ENCODE results near the gene ZBTB16. TPM values are rescaled to one million over a fixed set of nuclear protein-coding genes. Genes with fewer than 3 reads are reported as not detected.

Gene ZBTB16
- total and polyA plus RNA-seq, 2 experiments from 2014 or later, result 0.29 to 1.4 TPM

DNA sequence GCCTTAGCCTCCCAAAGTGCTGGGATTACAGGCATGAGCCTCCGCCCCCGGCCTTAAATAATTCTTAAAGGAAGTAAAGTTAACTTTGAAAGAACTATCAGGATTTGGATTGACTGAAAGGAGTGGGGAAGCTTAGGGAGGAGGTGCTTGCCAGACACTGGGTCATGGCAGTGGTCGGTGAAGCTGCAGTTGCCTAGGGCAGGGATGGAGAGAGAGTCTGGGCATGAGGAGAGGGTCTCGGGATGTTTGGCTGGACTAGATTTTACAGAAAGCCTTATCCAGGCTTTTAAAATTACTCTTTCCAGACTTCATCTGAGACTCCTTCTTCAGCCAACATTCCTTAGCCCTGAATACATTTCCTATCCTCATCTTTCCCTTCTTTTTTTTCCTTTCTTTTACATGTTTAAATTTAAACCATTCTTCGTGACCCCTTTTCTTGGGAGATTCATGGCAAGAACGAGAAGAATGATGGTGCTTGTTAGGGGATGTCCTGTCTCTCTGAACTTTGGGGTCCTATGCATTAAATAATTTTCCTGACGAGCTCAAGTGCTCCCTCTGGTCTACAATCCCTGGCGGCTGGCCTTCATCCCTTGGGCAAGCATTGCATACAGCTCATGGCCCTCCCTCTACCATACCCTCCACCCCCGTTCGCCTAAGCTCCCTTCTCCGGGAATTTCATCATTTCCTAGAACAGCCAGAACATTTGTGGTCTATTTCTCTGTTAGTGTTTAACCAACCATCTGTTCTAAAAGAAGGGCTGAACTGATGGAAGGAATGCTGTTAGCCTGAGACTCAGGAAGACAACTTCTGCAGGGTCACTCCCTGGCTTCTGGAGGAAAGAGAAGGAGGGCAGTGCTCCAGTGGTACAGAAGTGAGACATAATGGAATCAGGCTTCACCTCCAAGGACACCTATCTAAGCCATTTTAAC lies 236.4 kb downstream of the ZBTB16 start, which contains the start of gene NNMT (continued):
- TF ChIP-seq EZH2 (IDR thresholded peaks at IDR 0.05; ENCODE audit: low read depth, unreplicated experiment), result no peak
- no peak for TF ChIP-seq POLR2AphosphoS5 (IDR thresholded peaks at IDR 0.05; ENCODE audit: low read depth)
- TF ChIP-seq CREB1 (CRISPR knock-in tag; IDR thresholded peaks at IDR 0.05; ENCODE audit: low read depth), result no peak
- TF ChIP-seq, protein P1, sequence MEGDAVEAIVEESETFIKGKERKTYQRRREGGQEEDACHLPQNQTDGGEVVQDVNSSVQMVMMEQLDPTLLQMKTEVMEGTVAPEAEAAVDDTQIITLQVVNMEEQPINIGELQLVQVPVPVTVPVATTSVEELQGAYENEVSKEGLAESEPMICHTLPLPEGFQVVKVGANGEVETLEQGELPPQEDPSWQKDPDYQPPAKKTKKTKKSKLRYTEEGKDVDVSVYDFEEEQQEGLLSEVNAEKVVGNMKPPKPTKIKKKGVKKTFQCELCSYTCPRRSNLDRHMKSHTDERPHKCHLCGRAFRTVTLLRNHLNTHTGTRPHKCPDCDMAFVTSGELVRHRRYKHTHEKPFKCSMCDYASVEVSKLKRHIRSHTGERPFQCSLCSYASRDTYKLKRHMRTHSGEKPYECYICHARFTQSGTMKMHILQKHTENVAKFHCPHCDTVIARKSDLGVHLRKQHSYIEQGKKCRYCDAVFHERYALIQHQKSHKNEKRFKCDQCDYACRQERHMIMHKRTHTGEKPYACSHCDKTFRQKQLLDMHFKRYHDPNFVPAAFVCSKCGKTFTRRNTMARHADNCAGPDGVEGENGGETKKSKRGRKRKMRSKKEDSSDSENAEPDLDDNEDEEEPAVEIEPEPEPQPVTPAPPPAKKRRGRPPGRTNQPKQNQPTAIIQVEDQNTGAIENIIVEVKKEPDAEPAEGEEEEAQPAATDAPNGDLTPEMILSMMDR (conservative IDR thresholded peaks at IDR 0.05; ENCODE audit: low read depth in 2 of 2), result no peak
- TF ChIP-seq, protein P2, sequence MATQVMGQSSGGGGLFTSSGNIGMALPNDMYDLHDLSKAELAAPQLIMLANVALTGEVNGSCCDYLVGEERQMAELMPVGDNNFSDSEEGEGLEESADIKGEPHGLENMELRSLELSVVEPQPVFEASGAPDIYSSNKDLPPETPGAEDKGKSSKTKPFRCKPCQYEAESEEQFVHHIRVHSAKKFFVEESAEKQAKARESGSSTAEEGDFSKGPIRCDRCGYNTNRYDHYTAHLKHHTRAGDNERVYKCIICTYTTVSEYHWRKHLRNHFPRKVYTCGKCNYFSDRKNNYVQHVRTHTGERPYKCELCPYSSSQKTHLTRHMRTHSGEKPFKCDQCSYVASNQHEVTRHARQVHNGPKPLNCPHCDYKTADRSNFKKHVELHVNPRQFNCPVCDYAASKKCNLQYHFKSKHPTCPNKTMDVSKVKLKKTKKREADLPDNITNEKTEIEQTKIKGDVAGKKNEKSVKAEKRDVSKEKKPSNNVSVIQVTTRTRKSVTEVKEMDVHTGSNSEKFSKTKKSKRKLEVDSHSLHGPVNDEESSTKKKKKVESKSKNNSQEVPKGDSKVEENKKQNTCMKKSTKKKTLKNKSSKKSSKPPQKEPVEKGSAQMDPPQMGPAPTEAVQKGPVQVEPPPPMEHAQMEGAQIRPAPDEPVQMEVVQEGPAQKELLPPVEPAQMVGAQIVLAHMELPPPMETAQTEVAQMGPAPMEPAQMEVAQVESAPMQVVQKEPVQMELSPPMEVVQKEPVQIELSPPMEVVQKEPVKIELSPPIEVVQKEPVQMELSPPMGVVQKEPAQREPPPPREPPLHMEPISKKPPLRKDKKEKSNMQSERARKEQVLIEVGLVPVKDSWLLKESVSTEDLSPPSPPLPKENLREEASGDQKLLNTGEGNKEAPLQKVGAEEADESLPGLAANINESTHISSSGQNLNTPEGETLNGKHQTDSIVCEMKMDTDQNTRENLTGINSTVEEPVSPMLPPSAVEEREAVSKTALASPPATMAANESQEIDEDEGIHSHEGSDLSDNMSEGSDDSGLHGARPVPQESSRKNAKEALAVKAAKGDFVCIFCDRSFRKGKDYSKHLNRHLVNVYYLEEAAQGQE (IDR thresholded peaks at IDR 0.05; ENCODE audit: unreplicated experiment), result no peak
- no peak for TF ChIP-seq EZH2phosphoT487 (IDR thresholded peaks at IDR 0.05; ENCODE audit: unreplicated experiment)

DNA sequence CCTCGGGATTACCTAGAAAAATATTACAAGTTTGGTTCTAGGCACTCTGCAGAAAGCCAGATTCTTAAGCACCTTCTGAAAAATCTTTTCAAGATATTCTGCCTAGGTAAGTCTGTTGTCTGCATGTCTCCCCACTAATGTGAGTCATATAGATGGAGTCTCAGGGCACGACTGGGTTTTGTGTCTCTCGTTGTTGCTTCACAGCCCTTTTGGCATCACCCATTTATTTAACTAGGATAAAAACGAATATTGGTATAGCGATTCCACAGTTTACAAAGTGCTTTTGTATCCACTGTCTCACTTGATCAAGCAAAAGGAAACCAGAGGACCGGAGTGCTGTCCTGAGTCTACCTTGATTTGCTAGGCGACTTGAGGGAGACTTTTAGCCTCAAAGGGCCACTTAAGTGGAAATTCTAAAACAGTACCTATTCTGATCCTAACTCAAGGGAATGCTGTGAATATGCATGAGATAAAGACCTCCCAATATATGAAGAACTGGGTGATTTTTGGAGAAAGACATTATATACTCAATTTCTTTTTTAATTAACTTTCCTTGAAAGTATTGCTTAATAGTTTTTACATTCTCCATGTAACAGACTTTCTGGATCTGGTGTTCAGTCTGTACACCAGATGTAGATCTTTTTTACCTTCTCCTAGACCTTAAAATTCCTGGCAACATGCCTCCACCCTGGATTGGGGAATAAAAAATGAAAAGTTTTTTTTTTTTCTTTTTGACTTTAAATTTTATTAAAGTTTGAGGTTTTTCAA lies 237.3 kb downstream of the ZBTB16 start:
- H3K4me1 Mint-ChIP-seq, result no peaks in the 10 kb centered on the region
- Histone ChIP-seq H3K4me3 (no peak overlapping the region), H3K4me2 (no peak overlapping the region), H3K79me2 (replicated peaks; ENCODE audit: insufficient read depth) (no peaks in the 10 kb centered on the region), H4K20me1 (replicated peaks; ENCODE audit: insufficient read depth) (no peaks in the 10 kb centered on the region), H2AFZ (no peak overlapping the region), H3K27me3 (ENCODE audit: insufficient read depth) (no peaks in the 10 kb centered on the region), H3K36me3 (ENCODE audit: insufficient read depth) (no peaks in the 10 kb centered on the region), H3K27ac (ENCODE audit: low read depth) (no peak overlapping the region), H3F3A (replicated peaks; ENCODE audit: low read depth) (no peaks in the 10 kb centered on the region), H3K4me1 (ENCODE audit: insufficient read depth) (no peaks in the 10 kb centered on the region), H3K9me2 (ENCODE audit: insufficient read depth) (no peaks in the 10 kb centered on the region)
- H3K9me3 Mint-ChIP-seq, result peaks cover 13% of the 10 kb centered on the region
- H3K36me3 Mint-ChIP-seq (ENCODE audit: low read depth), result peaks cover 4% of the 10 kb centered on the region; the same call in 1 of the 3 replicates
- no peak overlapping the region for H3K27ac Mint-ChIP-seq
- ATAC-seq (no peak), DNase-seq (ENCODE audit: low spot score) (no peak)
- no peak overlapping the region for H3K4me3 Mint-ChIP-seq
- H3K27me3 Mint-ChIP-seq (ENCODE audit: insufficient read depth, low read depth, poor library complexity), result peaks cover 1% of the 10 kb centered on the region
- TF ChIP-seq, protein P1 (conservative IDR thresholded peaks at IDR 0.05; ENCODE audit: low read depth in 2 of 2), result no peak
- TF ChIP-seq NANOG (IDR thresholded peaks at IDR 0.05; ENCODE audit: borderline replicate concordance), result no peak
- TF ChIP-seq, protein P2 (IDR thresholded peaks at IDR 0.05; ENCODE audit: unreplicated experiment), result no peak
- TF ChIP-seq ZNF114 (CRISPR knock-in tag; IDR thresholded peaks at IDR 0.05), result no peak
- no peak for TF ChIP-seq JUNB (IDR thresholded peaks at IDR 0.05; ENCODE audit: unreplicated experiment)
- TF ChIP-seq CREB1 (CRISPR knock-in tag; IDR thresholded peaks at IDR 0.05; ENCODE audit: low read depth), result no peak

Measured in GM23338 (cell line).